ENCODE data around the gene SOX6.

DNA sequence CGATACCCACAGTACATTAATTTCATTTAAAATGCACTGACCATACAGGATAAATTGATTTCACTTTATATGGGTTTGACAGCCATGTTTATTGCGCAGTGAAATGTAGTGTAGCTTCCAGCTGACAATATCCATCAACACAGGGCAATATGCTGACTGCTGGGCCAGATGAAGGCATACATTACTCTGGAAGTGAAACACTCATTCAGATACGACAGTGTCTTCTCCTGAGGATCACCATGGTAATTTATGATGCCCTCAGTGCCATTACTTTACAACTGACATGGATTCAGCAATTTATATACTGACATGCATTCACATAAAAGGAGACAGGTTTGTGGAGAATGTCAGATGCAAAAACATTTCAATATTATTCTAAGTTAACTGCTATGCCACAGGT, 365.1 kb downstream of the SOX6 start:
- TF ChIP-seq, protein P1, sequence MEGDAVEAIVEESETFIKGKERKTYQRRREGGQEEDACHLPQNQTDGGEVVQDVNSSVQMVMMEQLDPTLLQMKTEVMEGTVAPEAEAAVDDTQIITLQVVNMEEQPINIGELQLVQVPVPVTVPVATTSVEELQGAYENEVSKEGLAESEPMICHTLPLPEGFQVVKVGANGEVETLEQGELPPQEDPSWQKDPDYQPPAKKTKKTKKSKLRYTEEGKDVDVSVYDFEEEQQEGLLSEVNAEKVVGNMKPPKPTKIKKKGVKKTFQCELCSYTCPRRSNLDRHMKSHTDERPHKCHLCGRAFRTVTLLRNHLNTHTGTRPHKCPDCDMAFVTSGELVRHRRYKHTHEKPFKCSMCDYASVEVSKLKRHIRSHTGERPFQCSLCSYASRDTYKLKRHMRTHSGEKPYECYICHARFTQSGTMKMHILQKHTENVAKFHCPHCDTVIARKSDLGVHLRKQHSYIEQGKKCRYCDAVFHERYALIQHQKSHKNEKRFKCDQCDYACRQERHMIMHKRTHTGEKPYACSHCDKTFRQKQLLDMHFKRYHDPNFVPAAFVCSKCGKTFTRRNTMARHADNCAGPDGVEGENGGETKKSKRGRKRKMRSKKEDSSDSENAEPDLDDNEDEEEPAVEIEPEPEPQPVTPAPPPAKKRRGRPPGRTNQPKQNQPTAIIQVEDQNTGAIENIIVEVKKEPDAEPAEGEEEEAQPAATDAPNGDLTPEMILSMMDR (IDR thresholded peaks at IDR 0.05): no peak
- no peak for TF ChIP-seq EZH2 (IDR thresholded peaks at IDR 0.05)
